ENCODE data around the gene RHOC. TPM values are rescaled to one million over a fixed set of nuclear protein-coding genes. Genes with fewer than 3 reads are reported as not detected.
"Not testable (repeated sequence)": the region's sequence is repeated elsewhere in the genome, so short reads cannot be mapped to it uniquely, and the experiment has no call there.

RHOC gene
- polyA plus RNA-seq, 1 of the 3 experiments (the other 2 are of a cell fraction) = 1,028 TPM

GRCh38 chr1:112722601-112723510 lies 15.9 kb upstream of the RHOC start:
- WGBS (ENCODE audit: low lambda C conversion rate) = 79% methylated on average over 9 of the region's 35 CpGs
- H3F3A ChIP-seq (replicated peaks; ENCODE audit: insufficient read depth) = no peaks in the 10 kb centered on the region
- POLR2A ChIA-PET = interaction anchor here (0.6 to 0.7 kb wide), 2 partner anchors 23 to 344 kb away, joined by 3 to 6 read pairs; no protein-coding TSS in a partner anchor
- H4K20me1 ChIP-seq (ENCODE audit: insufficient read depth) = no peaks in the 10 kb centered on the region
- no peaks in the 10 kb centered on the region for H3K36me3 ChIP-seq (replicated peaks in 1 of 2; ENCODE audit: control insufficient read depth in 1 of 2, insufficient read depth in 2 of 2, low read length in 1 of 2)
- H3K9ac ChIP-seq = no peak overlapping the region
- TF ChIP-seq SMC3 (IDR thresholded peaks at IDR 0.05; ENCODE audit: low read depth, low read length) = no peak
- no peaks in the 10 kb centered on the region for H3K79me2 ChIP-seq (ENCODE audit: insufficient read depth)
- H3K27ac ChIP-seq (ENCODE audit: low read depth in 2 of 2, low read length in 1 of 2) = no peak overlapping the region
- H3K9me2 ChIP-seq = no peaks in the 10 kb centered on the region
- CTCF ChIA-PET = interaction anchor here (1.4 to 11.8 kb wide), 4 partner anchors 11 to 350 kb away, joined by 4 to 754 read pairs (median 12); partner anchors contain the start of gene LRIG2
- no peak overlapping the region for H3K4me2 ChIP-seq
- no peak overlapping the region for H2AFZ ChIP-seq (ENCODE audit: low read depth)
- H3K9me3 ChIP-seq = no peaks in the 10 kb centered on the region
- no peak overlapping the region for H3K4me3 ChIP-seq (ENCODE audit: low read depth in 2 of 2, low read length in 1 of 2)
- no peak for DNase-seq
- peaks cover 0 to 5% of the 10 kb centered on the region in 2 experiments; a peak in 1 of 4 replicates for H3K4me1 ChIP-seq (ENCODE audit: control insufficient read depth in 1 of 2, insufficient read depth in 2 of 2, low read depth in 1 of 2, low read length in 1 of 2)
- H3K27me3 ChIP-seq (ENCODE audit: insufficient read depth) = no peaks in the 10 kb centered on the region

- H3F3A ChIP-seq (replicated peaks; ENCODE audit: insufficient read depth) = peaks cover under 1% of the 10 kb centered on the region
- POLR2A ChIA-PET = interaction anchor here (0.6 to 0.7 kb wide), 2 partner anchors 24 to 343 kb away, joined by 3 to 6 read pairs; no protein-coding TSS in a partner anchor
- 87% methylated on average over 5 of the region's 10 CpGs for WGBS (ENCODE audit: low lambda C conversion rate)
- H2AFZ ChIP-seq (ENCODE audit: low read depth) = no peak overlapping the region
- no peak overlapping the region for H3K4me2 ChIP-seq
- DNase-seq = no peak
- no peaks in the 10 kb centered on the region for H3K36me3 ChIP-seq (replicated peaks in 1 of 2; ENCODE audit: control insufficient read depth in 1 of 2, insufficient read depth in 2 of 2, low read length in 1 of 2)
- H4K20me1 ChIP-seq (ENCODE audit: insufficient read depth) = no peaks in the 10 kb centered on the region
- H3K9me3 ChIP-seq = no peaks in the 10 kb centered on the region
- CTCF ChIA-PET = interaction anchor here (1.3 to 11.8 kb wide), 7 partner anchors 8 to 351 kb away, joined by 3 to 754 read pairs (median 5); partner anchors contain the start of gene LRIG2
- H3K79me2 ChIP-seq (ENCODE audit: insufficient read depth) = no peaks in the 10 kb centered on the region
- H3K9me2 ChIP-seq = no peaks in the 10 kb centered on the region
- no peak overlapping the region for H3K4me3 ChIP-seq (ENCODE audit: low read depth in 2 of 2, low read length in 1 of 2)
- TF ChIP-seq SMC3 (IDR thresholded peaks at IDR 0.05; ENCODE audit: low read depth, low read length) = no peak
- TF ChIP-seq FOXJ3 (CRISPR knock-in tag; IDR thresholded peaks at IDR 0.05) = no peak
- no peak for TF ChIP-seq RFX5 (IDR thresholded peaks at IDR 0.05; ENCODE audit: low read length)
- no peak for TF ChIP-seq REST (IDR thresholded peaks at IDR 0.05; ENCODE audit: low read depth, low read length)
- no peak for TF ChIP-seq EZH2phosphoT487 (IDR thresholded peaks at IDR 0.05; ENCODE audit: borderline replicate concordance, low read depth)
- TF ChIP-seq RCOR1 (IDR thresholded peaks at IDR 0.05; ENCODE audit: low read length) = no peak
- TF ChIP-seq RXRA (IDR thresholded peaks at IDR 0.05; ENCODE audit: borderline replicate concordance, low read depth) = no peak
- no peak for TF ChIP-seq TCF12 (IDR thresholded peaks at IDR 0.05)
- no peak for TF ChIP-seq NFIC (IDR thresholded peaks at IDR 0.05; ENCODE audit: borderline replicate concordance)
- TF ChIP-seq GATA2 (CRISPR knock-in tag; IDR thresholded peaks at IDR 0.05) = no peak
- peaks cover 0 to 5% of the 10 kb centered on the region in 2 experiments; a peak in 1 of 4 replicates for H3K4me1 ChIP-seq (ENCODE audit: control insufficient read depth in 1 of 2, insufficient read depth in 2 of 2, low read depth in 1 of 2, low read length in 1 of 2)
- H3K27ac ChIP-seq (ENCODE audit: low read depth in 2 of 2, low read length in 1 of 2) = no peak overlapping the region
- H3K9ac ChIP-seq = no peak overlapping the region
- no peaks in the 10 kb centered on the region for H3K27me3 ChIP-seq (ENCODE audit: insufficient read depth)
Measured at GRCh38 chr1:112721966-112722524, 15.1 kb upstream of the RHOC start.

- H3K27me3 ChIP-seq (ENCODE audit: insufficient read depth); H3K79me2 ChIP-seq (ENCODE audit: insufficient read depth); H3K4me3 ChIP-seq (ENCODE audit: low read depth in 2 of 2, low read length in 1 of 2); H3K27ac ChIP-seq (ENCODE audit: low read depth in 2 of 2, low read length in 1 of 2); H3K36me3 ChIP-seq (replicated peaks in 1 of 2; ENCODE audit: control insufficient read depth in 1 of 2, insufficient read depth in 2 of 2, low read length in 1 of 2); H3F3A ChIP-seq (replicated peaks; ENCODE audit: insufficient read depth); DNase-seq; H4K20me1 ChIP-seq (ENCODE audit: insufficient read depth); H3K9me3 ChIP-seq; H2AFZ ChIP-seq (ENCODE audit: low read depth); H3K4me2 ChIP-seq; H3K9ac ChIP-seq; H3K9me2 ChIP-seq; H3K4me1 ChIP-seq (ENCODE audit: control insufficient read depth in 1 of 2, insufficient read depth in 2 of 2, low read depth in 1 of 2, low read length in 1 of 2): not testable (repeated sequence)
- 88% methylated on average over 2 of the region's 2 CpGs for WGBS (ENCODE audit: low lambda C conversion rate)
- CTCF ChIA-PET = interaction anchor here (0.9 to 11.8 kb wide), 9 partner anchors 8 to 698 kb away, joined by 3 to 754 read pairs (median 4); partner anchors contain the start of gene LRIG2
- POLR2A ChIA-PET = interaction anchor here (0.6 kb wide), 1 partner anchor 66 kb away, joined by 3 read pairs; no protein-coding TSS in a partner anchor
Measured at GRCh38 chr1:112721294-112721693, 14.4 kb upstream of the RHOC start.

All from SK-N-SH (cell line).